ENCODE results near the gene CCDC183. TPM values are rescaled to one million over a fixed set of nuclear protein-coding genes. Genes with fewer than 3 reads are reported as not detected.

The CCDC183 gene
- total RNA-seq, 2 experiments from 2014 or later = 0.88 to 1.3 TPM

DNA sequence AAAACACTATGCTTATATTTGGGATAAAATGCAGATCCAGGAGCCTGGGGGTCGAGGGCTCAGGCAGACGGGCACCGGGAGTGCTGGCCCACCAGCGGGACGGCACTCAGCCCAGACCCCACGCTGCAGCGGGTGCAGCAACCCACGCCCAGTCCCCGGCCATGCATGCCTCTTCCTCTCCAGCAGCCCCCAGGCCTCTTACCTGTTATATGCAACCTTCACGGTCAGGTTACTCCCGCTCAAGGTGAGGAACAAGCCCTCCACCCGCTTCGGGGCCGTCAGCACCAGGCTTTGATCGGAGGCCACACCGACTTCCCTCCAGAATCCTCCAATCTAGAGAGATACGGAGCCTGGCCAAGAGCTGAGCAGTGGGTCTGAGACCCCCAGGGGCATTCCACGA is 39.3 kb upstream of the CCDC183 start:
- DNase-seq (ENCODE audit: low spot score) = no peak
- H3K9me2 ChIP-seq (ENCODE audit: insufficient read depth, low read length) = no peaks in the 10 kb centered on the region
- ChIA-PET POLR2A (no interaction called here), CTCF (ENCODE audit: unreplicated experiment) (no interaction called here)
- BruUV-seq (replicated peaks) = no TSS peak
- no peaks in the 10 kb centered on the region for H3K36me3 ChIP-seq (ENCODE audit: insufficient read depth, low read length)
- intact Hi-C loops (cut with micrococcal nuclease; ENCODE audit: unreplicated experiment) = no loop called here
- H3K4me2 ChIP-seq (ENCODE audit: low read length) = no peak overlapping the region
- peaks cover 10% of the 10 kb centered on the region; the same call in 1 of the 2 replicates for H3K9me3 ChIP-seq (ENCODE audit: low read length)
- H3K4me1 ChIP-seq (ENCODE audit: insufficient read depth, low read length, poor library complexity, severe bottlenecking) = no peaks in the 10 kb centered on the region
- H2AFZ ChIP-seq (ENCODE audit: low read length) = no peak overlapping the region
- no peak for TF ChIP-seq CTCF (conservative IDR thresholded peaks at IDR 0.05; ENCODE audit: low read length)
- H3K4me3 ChIP-seq (ENCODE audit: low read depth, low read length, poor library complexity, severe bottlenecking) = no peak overlapping the region
- no peaks in the 10 kb centered on the region for H4K20me1 ChIP-seq (ENCODE audit: insufficient read depth, low read length)
- no peaks in the 10 kb centered on the region for H3K79me2 ChIP-seq (ENCODE audit: insufficient read depth, low read depth, low read length)
- H3K27ac ChIP-seq (ENCODE audit: low read depth, low read length, poor library complexity, severe bottlenecking) = no peak overlapping the region

DNA sequence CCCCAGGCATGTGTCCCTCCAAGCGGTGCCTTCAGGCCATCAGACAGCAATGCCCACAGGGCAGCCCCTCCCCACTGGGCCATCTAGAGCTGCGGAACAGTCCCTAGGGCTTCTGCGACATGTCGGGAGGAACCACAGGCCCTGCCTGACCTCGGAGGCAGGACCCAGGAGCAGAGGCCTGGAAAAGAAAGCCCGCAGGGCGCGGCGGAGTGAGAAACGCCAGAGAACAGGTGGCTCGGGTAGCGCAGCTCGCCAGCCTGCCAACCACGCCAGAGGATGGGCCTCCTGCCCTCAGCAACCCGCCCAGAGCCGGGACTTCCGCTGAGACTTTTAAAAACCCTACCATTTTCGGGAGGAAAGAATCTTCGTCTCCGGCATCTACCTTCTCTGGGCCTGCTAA is 38.8 kb upstream of the CCDC183 start:
- Histone ChIP-seq H3K4me3 (ENCODE audit: low read depth, low read length, poor library complexity, severe bottlenecking) (no peak overlapping the region), H4K20me1 (ENCODE audit: insufficient read depth, low read length) (no peaks in the 10 kb centered on the region), H3K9me2 (ENCODE audit: insufficient read depth, low read length) (no peaks in the 10 kb centered on the region), H3K4me2 (ENCODE audit: low read length) (no peak overlapping the region), H2AFZ (ENCODE audit: low read length) (no peak overlapping the region), H3K27ac (ENCODE audit: low read depth, low read length, poor library complexity, severe bottlenecking) (no peak overlapping the region), H3K36me3 (ENCODE audit: insufficient read depth, low read length) (no peaks in the 10 kb centered on the region), H3K4me1 (ENCODE audit: insufficient read depth, low read length, poor library complexity, severe bottlenecking) (no peaks in the 10 kb centered on the region), H3K9me3 (ENCODE audit: low read length) (peaks cover 5% of the 10 kb centered on the region; the same call in 1 of the 2 replicates), H3K79me2 (ENCODE audit: insufficient read depth, low read depth, low read length) (no peaks in the 10 kb centered on the region)
- ChIA-PET CTCF (ENCODE audit: unreplicated experiment) (interaction anchor here (0.6 to 0.7 kb wide), 2 partner anchors 34 to 604 kb away, joined by 3 read pairs; no protein-coding TSS in a partner anchor), POLR2A (no interaction called here)
- intact Hi-C loops (cut with micrococcal nuclease; ENCODE audit: unreplicated experiment) = no loop called here
- BruUV-seq (replicated peaks) = no TSS peak
- TF ChIP-seq EZH2phosphoT487 (IDR thresholded peaks at IDR 0.05; ENCODE audit: borderline replicate concordance, low read depth, low read length) = no peak
- no peak for TF ChIP-seq CTCF (conservative IDR thresholded peaks at IDR 0.05; ENCODE audit: low read length)
- DNase-seq (ENCODE audit: low spot score) = no peak

- Histone ChIP-seq H2AFZ (ENCODE audit: low read length) (no peak overlapping the region), H3K4me1 (ENCODE audit: insufficient read depth, low read length, poor library complexity, severe bottlenecking) (no peaks in the 10 kb centered on the region), H3K79me2 (ENCODE audit: insufficient read depth, low read depth, low read length) (no peaks in the 10 kb centered on the region), H3K4me3 (ENCODE audit: low read depth, low read length, poor library complexity, severe bottlenecking) (no peak overlapping the region), H4K20me1 (ENCODE audit: insufficient read depth, low read length) (no peaks in the 10 kb centered on the region), H3K9me2 (ENCODE audit: insufficient read depth, low read length) (no peaks in the 10 kb centered on the region), H3K27ac (ENCODE audit: low read depth, low read length, poor library complexity, severe bottlenecking) (no peak overlapping the region), H3K4me2 (ENCODE audit: low read length) (no peak overlapping the region), H3K36me3 (ENCODE audit: insufficient read depth, low read length) (no peaks in the 10 kb centered on the region), H3K9me3 (ENCODE audit: low read length) (peaks cover under 1% of the 10 kb centered on the region; the same call in 1 of the 2 replicates)
- BruUV-seq (replicated peaks) = no TSS peak
- intact Hi-C loops (cut with micrococcal nuclease; ENCODE audit: unreplicated experiment) = no loop called here
- ChIA-PET POLR2A (no interaction called here), CTCF (ENCODE audit: unreplicated experiment) (interaction anchor here (0.6 to 0.7 kb wide), 2 partner anchors 34 to 605 kb away, joined by 3 read pairs; no protein-coding TSS in a partner anchor)
- no peak for TF ChIP-seq CTCF (conservative IDR thresholded peaks at IDR 0.05; ENCODE audit: low read length)
- no peak for TF ChIP-seq EZH2phosphoT487 (IDR thresholded peaks at IDR 0.05; ENCODE audit: borderline replicate concordance, low read depth, low read length)
- no peak for DNase-seq (ENCODE audit: low spot score)
These were observed 38.4 kb upstream of the CCDC183 start for GRCh38 chr9:136757751-136758140.

All from OCI-LY7 (cell line).